ENCODE measurements around the gene LRP5.
"Not testable (repeated sequence)": the region's sequence is repeated elsewhere in the genome, so short reads cannot be mapped to it uniquely, and the experiment has no call there.

LRP5 gene

GRCh38 chr11:68343761-68344256 lies 31.4 kb downstream of the LRP5 start:
- Histone ChIP-seq H4K91ac (ENCODE audit: low read depth, low read length, poor library complexity) (no peak overlapping the region), H2AK5ac (ENCODE audit: low read depth, low read length) (no peak overlapping the region), H3K36me3 (replicated peaks in 1 of 2; ENCODE audit: control insufficient read depth in 2 of 2, insufficient read depth in 2 of 2, low read length in 2 of 2) (peaks cover 3 to 8% of the 10 kb centered on the region in 2 donors), H3K23ac (ENCODE audit: low read depth, low read length, poor library complexity) (peak overlapping the region; percentile 68), H3K4me3 (ENCODE audit: low read length in 2 of 2) (no peak overlapping the region), H3K9ac (ENCODE audit: low read depth, low read length, poor library complexity) (peak overlapping the region; percentile 3), H3K14ac (ENCODE audit: low read length) (no peak overlapping the region), H3K4me2 (ENCODE audit: insufficient read depth, low read length, poor library complexity, severe bottlenecking) (no peak overlapping the region), H2BK120ac (ENCODE audit: low read depth, low read length) (no peak overlapping the region), H2BK12ac (ENCODE audit: low read length) (no peak overlapping the region), H3K18ac (ENCODE audit: low read length) (peak overlapping the region; percentile 39), H3K27me3 (ENCODE audit: control insufficient read depth in 3 of 3, insufficient read depth in 3 of 3, low read depth in 1 of 3, low read length in 3 of 3) (no peaks in the 10 kb centered on the region), H2BK15ac (ENCODE audit: low read length) (no peak overlapping the region), H3K9me3 (replicated peaks in 1 of 2; ENCODE audit: control insufficient read depth in 2 of 2, insufficient read depth in 1 of 2, low read depth in 1 of 2, low read length in 2 of 2) (peaks cover 0 to 10% of the 10 kb centered on the region in 2 donors), H2AFZ (ENCODE audit: low read length) (no peak overlapping the region), H2BK5ac (ENCODE audit: low read length) (no peak overlapping the region), H3K4ac (ENCODE audit: low read length) (no peak overlapping the region), H4K8ac (ENCODE audit: low read depth, low read length) (no peak overlapping the region), H3K4me1 (ENCODE audit: control insufficient read depth in 2 of 2, insufficient read depth in 1 of 2, low read depth in 1 of 2, low read length in 2 of 2) (peaks cover 12 to 24% of the 10 kb centered on the region in 2 donors), H3K79me1 (ENCODE audit: low read depth, low read length) (peaks cover 15% of the 10 kb centered on the region), H3K27ac (replicated peaks; ENCODE audit: low read length) (no peak overlapping the region)
- no CpG with 5 or more reads among the region's 14 CpGs for WGBS, 2 donors (ENCODE audit: extremely low coverage in 2 of 2, insufficient read length in 2 of 2, insufficient replicate concordance in 1 of 2)
- no peak for DNase-seq (ENCODE audit: low spot score)

- H3K4ac ChIP-seq (ENCODE audit: low read length); H3K9me3 ChIP-seq (replicated peaks in 1 of 2; ENCODE audit: control insufficient read depth in 2 of 2, insufficient read depth in 1 of 2, low read depth in 1 of 2, low read length in 2 of 2): not testable (repeated sequence)
- peaks cover 12 to 24% of the 10 kb centered on the region in 2 donors for H3K4me1 ChIP-seq (ENCODE audit: control insufficient read depth in 2 of 2, insufficient read depth in 1 of 2, low read depth in 1 of 2, low read length in 2 of 2)
Observed at GRCh38 chr11:68344821-68345220, 32.4 kb downstream of the LRP5 start.

GRCh38 chr11:68345776-68346461 lies 33.5 kb downstream of the LRP5 start:
- Histone ChIP-seq H3K27me3 (ENCODE audit: control insufficient read depth in 3 of 3, insufficient read depth in 3 of 3, low read depth in 1 of 3, low read length in 3 of 3) (no peaks in the 10 kb centered on the region), H3K4me2 (ENCODE audit: insufficient read depth, low read length, poor library complexity, severe bottlenecking) (no peak overlapping the region), H3K79me1 (ENCODE audit: low read depth, low read length) (peaks cover 15% of the 10 kb centered on the region), H3K4me1 (ENCODE audit: control insufficient read depth in 2 of 2, insufficient read depth in 1 of 2, low read depth in 1 of 2, low read length in 2 of 2) (peaks cover 8 to 23% of the 10 kb centered on the region in 2 donors), H2BK5ac (ENCODE audit: low read length) (no peak overlapping the region), H4K8ac (ENCODE audit: low read depth, low read length) (no peak overlapping the region), H3K9ac (ENCODE audit: low read depth, low read length, poor library complexity) (no peak overlapping the region), H2BK12ac (ENCODE audit: low read length) (no peak overlapping the region), H4K91ac (ENCODE audit: low read depth, low read length, poor library complexity) (no peak overlapping the region), H3K23ac (ENCODE audit: low read depth, low read length, poor library complexity) (no peak overlapping the region), H2BK15ac (ENCODE audit: low read length) (no peak overlapping the region), H3K18ac (ENCODE audit: low read length) (no peak overlapping the region), H2AFZ (ENCODE audit: low read length) (no peak overlapping the region), H3K4ac (ENCODE audit: low read length) (no peak overlapping the region), H2BK120ac (ENCODE audit: low read depth, low read length) (no peak overlapping the region), H3K4me3 (ENCODE audit: low read length in 2 of 2) (no peak overlapping the region), H3K27ac (replicated peaks; ENCODE audit: low read length) (no peak overlapping the region), H3K14ac (ENCODE audit: low read length) (no peak overlapping the region), H2AK5ac (ENCODE audit: low read depth, low read length) (no peak overlapping the region), H3K9me3 (replicated peaks in 1 of 2; ENCODE audit: control insufficient read depth in 2 of 2, insufficient read depth in 1 of 2, low read depth in 1 of 2, low read length in 2 of 2) (peaks cover 2 to 10% of the 10 kb centered on the region in 2 donors), H3K36me3 (replicated peaks in 1 of 2; ENCODE audit: control insufficient read depth in 2 of 2, insufficient read depth in 2 of 2, low read length in 2 of 2) (peaks cover 7 to 21% of the 10 kb centered on the region in 2 donors)
- WGBS, 2 donors (ENCODE audit: extremely low coverage in 2 of 2, insufficient read length in 2 of 2, insufficient replicate concordance in 1 of 2): no CpG with 5 or more reads among the region's 11 CpGs
- DNase-seq (ENCODE audit: low spot score): no peak

More at GRCh38 chr11:68344821-68345220, 32.4 kb downstream of the LRP5 start:
- no CpG with 5 or more reads among the region's 7 CpGs for WGBS, 2 donors (ENCODE audit: extremely low coverage in 2 of 2, insufficient read length in 2 of 2, insufficient replicate concordance in 1 of 2)
- H4K91ac ChIP-seq (ENCODE audit: low read depth, low read length, poor library complexity); H2BK5ac ChIP-seq (ENCODE audit: low read length); H3K4me3 ChIP-seq (ENCODE audit: low read length in 2 of 2); H2AFZ ChIP-seq (ENCODE audit: low read length); H3K18ac ChIP-seq (ENCODE audit: low read length); H2BK120ac ChIP-seq (ENCODE audit: low read depth, low read length); H3K4me2 ChIP-seq (ENCODE audit: insufficient read depth, low read length, poor library complexity, severe bottlenecking); H3K9ac ChIP-seq (ENCODE audit: low read depth, low read length, poor library complexity); H3K27ac ChIP-seq (replicated peaks; ENCODE audit: low read length); H2AK5ac ChIP-seq (ENCODE audit: low read depth, low read length); H4K8ac ChIP-seq (ENCODE audit: low read depth, low read length); H2BK15ac ChIP-seq (ENCODE audit: low read length); H3K23ac ChIP-seq (ENCODE audit: low read depth, low read length, poor library complexity); H2BK12ac ChIP-seq (ENCODE audit: low read length); H3K27me3 ChIP-seq (ENCODE audit: control insufficient read depth in 3 of 3, insufficient read depth in 3 of 3, low read depth in 1 of 3, low read length in 3 of 3); H3K14ac ChIP-seq (ENCODE audit: low read length); DNase-seq (ENCODE audit: low spot score): not testable (repeated sequence)
- Histone ChIP-seq H3K79me1 (ENCODE audit: low read depth, low read length) (peaks cover 15% of the 10 kb centered on the region), H3K36me3 (replicated peaks in 1 of 2; ENCODE audit: control insufficient read depth in 2 of 2, insufficient read depth in 2 of 2, low read length in 2 of 2) (peaks cover 6 to 16% of the 10 kb centered on the region in 2 donors)

- H3K9ac ChIP-seq (ENCODE audit: low read depth, low read length, poor library complexity): no peak overlapping the region
- no peak overlapping the region for H3K4me3 ChIP-seq (ENCODE audit: low read length in 2 of 2)
- H4K8ac ChIP-seq (ENCODE audit: low read depth, low read length): no peak overlapping the region
- no peak overlapping the region for H3K18ac ChIP-seq (ENCODE audit: low read length)
- no peak overlapping the region for H3K14ac ChIP-seq (ENCODE audit: low read length)
- no peaks in the 10 kb centered on the region for H3K27me3 ChIP-seq (ENCODE audit: control insufficient read depth in 3 of 3, insufficient read depth in 3 of 3, low read depth in 1 of 3, low read length in 3 of 3)
- no peak overlapping the region for H2AK5ac ChIP-seq (ENCODE audit: low read depth, low read length)
- H2BK12ac ChIP-seq (ENCODE audit: low read length): no peak overlapping the region
- DNase-seq (ENCODE audit: low spot score): no peak
- WGBS, 2 donors (ENCODE audit: extremely low coverage in 2 of 2, insufficient read length in 2 of 2, insufficient replicate concordance in 1 of 2): no CpG with 5 or more reads among the region's 2 CpGs
- no peak overlapping the region for H2BK15ac ChIP-seq (ENCODE audit: low read length)
- no peak overlapping the region for H4K91ac ChIP-seq (ENCODE audit: low read depth, low read length, poor library complexity)
- peaks cover 7 to 19% of the 10 kb centered on the region in 2 donors for H3K4me1 ChIP-seq (ENCODE audit: control insufficient read depth in 2 of 2, insufficient read depth in 1 of 2, low read depth in 1 of 2, low read length in 2 of 2)
- peaks cover 2 to 10% of the 10 kb centered on the region in 2 donors for H3K9me3 ChIP-seq (replicated peaks in 1 of 2; ENCODE audit: control insufficient read depth in 2 of 2, insufficient read depth in 1 of 2, low read depth in 1 of 2, low read length in 2 of 2)
- H2BK5ac ChIP-seq (ENCODE audit: low read length): no peak overlapping the region
- no peak overlapping the region for H2AFZ ChIP-seq (ENCODE audit: low read length)
- peaks cover 14% of the 10 kb centered on the region for H3K79me1 ChIP-seq (ENCODE audit: low read depth, low read length)
- H3K36me3 ChIP-seq (replicated peaks in 1 of 2; ENCODE audit: control insufficient read depth in 2 of 2, insufficient read depth in 2 of 2, low read length in 2 of 2): peaks cover 7 to 21% of the 10 kb centered on the region in 2 donors
- no peak overlapping the region for H3K4me2 ChIP-seq (ENCODE audit: insufficient read depth, low read length, poor library complexity, severe bottlenecking)
- H3K4ac ChIP-seq (ENCODE audit: low read length): no peak overlapping the region
- H2BK120ac ChIP-seq (ENCODE audit: low read depth, low read length): no peak overlapping the region
- H3K27ac ChIP-seq (replicated peaks; ENCODE audit: low read length): no peak overlapping the region
- H3K23ac ChIP-seq (ENCODE audit: low read depth, low read length, poor library complexity): no peak overlapping the region
Observed at GRCh38 chr11:68346462-68346790, 34.0 kb downstream of the LRP5 start.

Data from neuronal stem cell (in vitro differentiated cells).